ENCODE results near the gene LSAMP.

LSAMP gene

DNA sequence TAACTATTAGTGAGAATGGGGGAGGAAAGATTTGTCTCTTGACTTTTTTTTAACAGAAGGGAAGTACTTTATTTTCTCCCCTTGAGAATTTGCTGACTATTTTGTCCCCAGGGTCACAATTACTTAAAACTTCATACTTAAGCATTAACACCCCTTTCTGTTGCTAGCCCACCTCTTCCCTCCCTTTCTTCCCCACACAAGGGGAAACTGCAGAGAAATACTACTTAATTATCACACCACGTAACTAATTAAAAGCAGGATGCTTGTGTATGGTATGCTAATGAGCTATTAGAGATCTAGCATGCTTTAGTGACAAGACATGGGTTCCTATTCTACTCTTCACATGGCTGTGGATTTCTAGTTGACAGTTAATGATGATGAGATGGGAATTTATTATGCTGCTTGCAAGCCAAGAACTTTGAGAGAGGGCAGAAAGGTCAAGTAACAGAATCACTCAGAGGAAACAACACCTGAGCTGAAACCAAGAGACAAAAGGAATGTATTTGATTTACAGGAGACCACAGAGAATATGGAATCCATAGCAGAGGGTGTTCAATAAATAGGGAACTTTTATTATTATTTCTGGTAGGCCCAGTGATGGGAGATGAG lies 179.2 kb downstream of the LSAMP start:
- no peaks in the 10 kb centered on the region for H3K27me3 ChIP-seq (replicated peaks; ENCODE audit: control insufficient read depth, insufficient read depth, low read length)
- H3K4me3 ChIP-seq (replicated peaks; ENCODE audit: low read depth, low read length) = no peak overlapping the region
- no peaks in the 10 kb centered on the region for H3K36me3 ChIP-seq (ENCODE audit: control insufficient read depth, insufficient read depth, low read length)
- peak; percentile 5 for DNase-seq (ENCODE audit: extremely low read depth, insufficient read length)
- TF ChIP-seq, protein P1, sequence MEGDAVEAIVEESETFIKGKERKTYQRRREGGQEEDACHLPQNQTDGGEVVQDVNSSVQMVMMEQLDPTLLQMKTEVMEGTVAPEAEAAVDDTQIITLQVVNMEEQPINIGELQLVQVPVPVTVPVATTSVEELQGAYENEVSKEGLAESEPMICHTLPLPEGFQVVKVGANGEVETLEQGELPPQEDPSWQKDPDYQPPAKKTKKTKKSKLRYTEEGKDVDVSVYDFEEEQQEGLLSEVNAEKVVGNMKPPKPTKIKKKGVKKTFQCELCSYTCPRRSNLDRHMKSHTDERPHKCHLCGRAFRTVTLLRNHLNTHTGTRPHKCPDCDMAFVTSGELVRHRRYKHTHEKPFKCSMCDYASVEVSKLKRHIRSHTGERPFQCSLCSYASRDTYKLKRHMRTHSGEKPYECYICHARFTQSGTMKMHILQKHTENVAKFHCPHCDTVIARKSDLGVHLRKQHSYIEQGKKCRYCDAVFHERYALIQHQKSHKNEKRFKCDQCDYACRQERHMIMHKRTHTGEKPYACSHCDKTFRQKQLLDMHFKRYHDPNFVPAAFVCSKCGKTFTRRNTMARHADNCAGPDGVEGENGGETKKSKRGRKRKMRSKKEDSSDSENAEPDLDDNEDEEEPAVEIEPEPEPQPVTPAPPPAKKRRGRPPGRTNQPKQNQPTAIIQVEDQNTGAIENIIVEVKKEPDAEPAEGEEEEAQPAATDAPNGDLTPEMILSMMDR (IDR thresholded peaks at IDR 0.05; ENCODE audit: insufficient read depth, low read length, poor library complexity, severe bottlenecking) = no peak

DNA sequence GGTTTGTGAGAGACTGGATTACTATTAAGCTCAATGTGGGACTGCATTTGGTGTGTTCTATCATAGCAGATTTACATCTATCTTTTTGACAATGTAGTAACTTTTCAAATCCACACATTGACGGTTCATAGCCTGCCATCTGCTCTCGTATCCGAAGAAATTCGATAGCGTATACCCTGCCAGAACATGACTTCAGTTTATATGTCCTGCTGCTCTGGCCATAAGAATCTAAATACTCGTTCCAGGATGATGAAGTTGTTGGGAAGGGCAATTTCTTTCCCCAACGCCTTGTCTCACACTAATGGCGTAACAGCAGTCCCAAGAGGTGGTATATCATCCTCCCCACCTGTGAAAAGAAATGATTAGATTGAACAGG lies 180.0 kb downstream of the LSAMP start:
- Histone ChIP-seq H3K36me3 (ENCODE audit: control insufficient read depth, insufficient read depth, low read length) (no peaks in the 10 kb centered on the region), H3K4me3 (replicated peaks; ENCODE audit: low read depth, low read length) (no peak overlapping the region), H3K27me3 (replicated peaks; ENCODE audit: control insufficient read depth, insufficient read depth, low read length) (no peaks in the 10 kb centered on the region)
- TF ChIP-seq, protein P1 (IDR thresholded peaks at IDR 0.05; ENCODE audit: insufficient read depth, low read length, poor library complexity, severe bottlenecking) = no peak
- no peak for DNase-seq (ENCODE audit: extremely low read depth, insufficient read length)

DNA sequence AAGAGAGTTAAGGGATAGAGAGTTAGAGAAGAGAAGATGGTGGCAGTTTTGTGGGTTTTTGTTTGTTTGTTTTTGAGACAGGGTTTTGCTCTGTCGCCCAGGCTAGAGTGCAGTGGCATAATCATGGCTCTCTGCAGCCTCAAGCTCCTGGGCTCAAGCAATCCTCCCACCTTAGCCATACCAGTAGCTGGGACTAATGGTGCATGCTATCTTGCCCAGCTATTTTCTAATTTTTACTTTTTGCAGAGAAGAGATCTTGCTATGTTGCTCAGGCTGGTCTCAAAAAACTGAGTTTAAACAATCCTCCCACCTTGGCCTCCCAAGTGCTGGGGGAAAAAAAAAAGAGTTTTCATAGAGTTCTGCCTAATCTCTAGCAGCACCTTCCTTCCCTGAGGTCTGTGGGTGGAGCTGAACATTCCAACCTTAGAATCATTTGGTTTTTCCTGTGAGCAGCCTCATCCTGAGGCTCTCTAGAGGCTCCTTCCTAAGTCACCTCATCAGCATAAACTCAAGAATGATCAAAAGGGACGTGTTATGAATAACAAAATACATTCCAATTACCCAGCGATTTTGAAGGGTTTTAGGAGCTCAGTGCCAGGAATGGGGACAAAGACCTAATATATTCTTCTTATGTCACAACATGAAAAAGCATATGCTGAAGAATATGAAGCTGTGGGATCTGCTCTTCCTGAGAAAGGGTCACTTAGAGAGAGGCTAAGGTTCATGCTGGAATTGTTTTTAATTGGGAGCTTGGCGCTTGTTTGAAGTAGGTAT lies 180.6 kb downstream of the LSAMP start:
- Histone ChIP-seq H3K36me3 (ENCODE audit: control insufficient read depth, insufficient read depth, low read length) (no peaks in the 10 kb centered on the region), H3K4me3 (replicated peaks; ENCODE audit: low read depth, low read length) (no peak overlapping the region), H3K27me3 (replicated peaks; ENCODE audit: control insufficient read depth, insufficient read depth, low read length) (no peaks in the 10 kb centered on the region)
- no peak for DNase-seq (ENCODE audit: extremely low read depth, insufficient read length)
- TF ChIP-seq, protein P1 (IDR thresholded peaks at IDR 0.05; ENCODE audit: insufficient read depth, low read length, poor library complexity, severe bottlenecking) = no peak

DNA sequence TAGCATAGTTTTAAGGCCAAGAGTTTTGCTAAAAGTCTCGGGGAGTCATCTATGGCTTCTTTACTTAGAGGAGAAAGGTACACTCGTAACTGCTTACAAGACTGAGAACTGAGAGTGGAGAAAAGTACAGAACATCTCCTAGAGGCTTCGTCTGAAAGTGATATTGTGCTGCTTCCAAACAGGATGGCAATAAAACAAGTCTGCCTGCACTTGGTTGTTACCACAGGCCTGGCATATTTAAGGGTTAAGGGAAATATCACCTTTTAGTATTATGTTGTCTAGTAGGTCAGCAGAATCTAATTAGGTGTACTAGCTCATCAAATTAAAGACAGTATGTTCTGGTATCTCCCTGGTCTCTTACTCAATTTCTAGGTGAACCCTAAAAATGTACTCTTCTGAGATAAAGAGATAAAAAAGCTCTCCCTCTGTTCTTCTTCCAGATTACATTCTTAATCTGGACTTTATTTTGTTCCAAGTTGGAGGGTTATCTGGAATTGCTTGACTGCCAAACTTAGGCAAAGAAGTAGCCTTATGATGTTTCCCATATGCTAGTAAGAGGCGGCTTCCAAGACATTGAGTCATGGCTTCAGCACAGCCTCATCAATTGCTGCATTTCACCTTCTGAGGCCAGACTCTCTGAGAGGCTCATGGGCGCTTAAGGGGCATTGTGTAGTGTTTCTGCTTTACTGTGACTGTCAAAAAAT lies 181.3 kb downstream of the LSAMP start:
- Histone ChIP-seq H3K4me3 (replicated peaks; ENCODE audit: low read depth, low read length) (no peak overlapping the region), H3K36me3 (ENCODE audit: control insufficient read depth, insufficient read depth, low read length) (no peaks in the 10 kb centered on the region), H3K27me3 (replicated peaks; ENCODE audit: control insufficient read depth, insufficient read depth, low read length) (no peaks in the 10 kb centered on the region)
- DNase-seq (ENCODE audit: extremely low read depth, insufficient read length) = no peak
- TF ChIP-seq, protein P1 (IDR thresholded peaks at IDR 0.05; ENCODE audit: insufficient read depth, low read length, poor library complexity, severe bottlenecking) = no peak

DNA sequence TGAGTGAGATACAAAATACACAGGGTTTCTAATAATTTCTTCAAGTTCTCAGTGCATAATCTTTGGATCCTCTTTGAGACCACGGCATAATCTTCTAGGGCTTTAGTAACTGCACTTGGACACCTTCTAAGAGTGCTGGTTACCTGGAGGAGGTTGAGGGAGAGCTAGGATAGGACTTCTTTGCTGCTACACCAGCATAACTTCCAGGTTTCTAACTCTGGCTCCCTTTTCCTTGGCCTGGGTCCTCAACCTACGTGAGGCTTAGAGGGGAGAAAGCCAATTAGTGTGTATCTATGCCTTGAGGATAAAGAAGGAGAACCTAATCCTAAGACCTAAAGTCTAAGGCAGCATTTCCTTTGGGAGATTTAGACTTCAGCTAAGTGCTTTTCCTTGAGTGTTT lies 184.8 kb downstream of the LSAMP start:
- Histone ChIP-seq H3K27me3 (replicated peaks; ENCODE audit: control insufficient read depth, insufficient read depth, low read length) (no peaks in the 10 kb centered on the region), H3K4me3 (replicated peaks; ENCODE audit: low read depth, low read length) (no peak overlapping the region), H3K36me3 (ENCODE audit: control insufficient read depth, insufficient read depth, low read length) (no peaks in the 10 kb centered on the region)
- DNase-seq (ENCODE audit: extremely low read depth, insufficient read length) = no peak
- TF ChIP-seq, protein P1 (IDR thresholded peaks at IDR 0.05; ENCODE audit: insufficient read depth, low read length, poor library complexity, severe bottlenecking) = no peak

All from GM06990 (cell line).